HEK293 (cell line): ENCODE data around the gene TPD52L1.

ENCODE experiments used
- BCL11A ChIP-seq: fragments of 450-650 bp; formaldehyde crosslinking; IDR thresholded peaks from 2 replicates; pipeline ENCODE4 v1.5.1; 2016; ENCODE audit warnings: low read depth, missing biosample characterization, missing genetic modification characterization
- CTCF ChIP-seq: fragments of 450-650 bp; formaldehyde crosslinking; IDR thresholded peaks from 2 replicates; pipeline ENCODE4 v1.5.1; 2016; ENCODE audit warnings: missing biosample characterization, missing genetic modification characterization
- KLF10 ChIP-seq: fragments of 450-650 bp; IDR thresholded peaks from 2 replicates; pipeline ENCODE4 v1.5.1; 2018; ENCODE audit warnings: missing biosample characterization, mild to moderate bottlenecking, missing genetic modification characterization
- KLF16 ChIP-seq: fragments of 450-650 bp; formaldehyde crosslinking; IDR thresholded peaks from 2 replicates; pipeline ENCODE4 v1.5.1; 2017; ENCODE audit warnings: missing biosample characterization, missing genetic modification characterization
- MZF1 ChIP-seq: fragments of 450-650 bp; formaldehyde crosslinking; IDR thresholded peaks from 2 replicates; pipeline ENCODE4 v1.5.1; 2017; ENCODE audit warnings: missing biosample characterization, missing genetic modification characterization, borderline replicate concordance
- PRDM1 ChIP-seq: fragments of 450-650 bp; formaldehyde crosslinking; IDR thresholded peaks from 2 replicates; pipeline ENCODE4; 2016; ENCODE audit warnings: missing biosample characterization, missing genetic modification characterization
- PRDM4 ChIP-seq: fragments of 450-650 bp; formaldehyde crosslinking; IDR thresholded peaks from 2 replicates; pipeline ENCODE4 v1.5.1; 2017; ENCODE audit warnings: missing biosample characterization, missing genetic modification characterization
- SALL2 ChIP-seq: fragments of 450-650 bp; formaldehyde crosslinking; IDR thresholded peaks from 2 replicates; pipeline ENCODE4 v1.5.0; 2017; ENCODE audit warnings: missing biosample characterization, mild to moderate bottlenecking, missing genetic modification characterization, borderline replicate concordance
- YY2 ChIP-seq: fragments of 450-650 bp; formaldehyde crosslinking; IDR thresholded peaks from 2 replicates; pipeline ENCODE4 v1.5.1; 2016; ENCODE audit warnings: missing biosample characterization, missing genetic modification characterization
- ZBTB21 ChIP-seq: fragments of 450-650 bp; formaldehyde crosslinking; IDR thresholded peaks from 2 replicates; pipeline ENCODE4 v1.5.1; 2017; ENCODE audit warnings: missing biosample characterization, missing genetic modification characterization
- ZBTB49 ChIP-seq: fragments of 450-650 bp; formaldehyde crosslinking; IDR thresholded peaks from 2 replicates; pipeline ENCODE4 v1.5.1; 2016; ENCODE audit warnings: missing biosample characterization, missing genetic modification characterization, low read depth
- ZEB2 ChIP-seq: fragments of 450-650 bp; formaldehyde crosslinking; IDR thresholded peaks from 2 replicates; pipeline ENCODE4 v1.5.1; 2016; ENCODE audit warnings: missing biosample characterization, missing genetic modification characterization
- ZNF140 ChIP-seq: fragments of 450-650 bp; formaldehyde crosslinking; IDR thresholded peaks from 2 replicates; pipeline ENCODE4 v1.5.1; 2016; ENCODE audit warnings: missing biosample characterization, missing genetic modification characterization
- ZNF362 ChIP-seq: fragments of 450-650 bp; formaldehyde crosslinking; IDR thresholded peaks from 2 replicates; pipeline ENCODE4 v1.5.1; 2016; ENCODE audit warnings: missing biosample characterization, missing genetic modification characterization
- ZNF366 ChIP-seq: fragments of 450-650 bp; formaldehyde crosslinking; conservative IDR thresholded peaks from 2 replicates; pipeline ENCODE4 v1.5.1; 2016; ENCODE audit warnings: missing biosample characterization, missing genetic modification characterization
- ZNF391 ChIP-seq: fragments of 450-650 bp; formaldehyde crosslinking; IDR thresholded peaks from 2 replicates; pipeline ENCODE4 v1.5.1; 2016; ENCODE audit warnings: low read depth, missing biosample characterization, missing genetic modification characterization, borderline replicate concordance
- ZNF394 ChIP-seq: fragments of 450-650 bp; formaldehyde crosslinking; IDR thresholded peaks from 2 replicates; pipeline ENCODE4 v1.5.1; 2016; ENCODE audit warnings: missing biosample characterization, missing genetic modification characterization, mild to moderate bottlenecking, moderate library complexity, borderline replicate concordance
- ZNF48 ChIP-seq: fragments of 450-650 bp; formaldehyde crosslinking; IDR thresholded peaks from 2 replicates; pipeline ENCODE4 v1.5.1; 2016; ENCODE audit warnings: missing biosample characterization, missing genetic modification characterization
- ZNF561 ChIP-seq: fragments of 450-650 bp; IDR thresholded peaks from 2 replicates; pipeline ENCODE4 v1.5.1; 2018; ENCODE audit warnings: missing biosample characterization, missing genetic modification characterization, borderline replicate concordance
- ZNF639 ChIP-seq: fragments of 450-650 bp; formaldehyde crosslinking; IDR thresholded peaks from 2 replicates; pipeline ENCODE4 v1.5.1; 2016; ENCODE audit warnings: missing biosample characterization, missing genetic modification characterization
- ZNF658 ChIP-seq: fragments of 450-650 bp; formaldehyde crosslinking; IDR thresholded peaks from 2 replicates; pipeline ENCODE4; 2016; ENCODE audit warnings: missing biosample characterization, missing genetic modification characterization
- ZNF670 ChIP-seq: fragments of 450-650 bp; formaldehyde crosslinking; IDR thresholded peaks from 2 replicates; pipeline ENCODE4 v1.5.1; 2016; ENCODE audit warnings: missing biosample characterization, missing genetic modification characterization, low read depth
- ZNF747 ChIP-seq: fragments of 450-650 bp; formaldehyde crosslinking; IDR thresholded peaks from 2 replicates; pipeline ENCODE4 v1.5.1; 2016; ENCODE audit warnings: missing biosample characterization, missing genetic modification characterization
- ZSCAN23 ChIP-seq: fragments of 450-650 bp; formaldehyde crosslinking; IDR thresholded peaks from 2 replicates; pipeline ENCODE4 v1.5.1; 2016; ENCODE audit warnings: missing biosample characterization, missing genetic modification characterization
- ZSCAN4 ChIP-seq: fragments of 450-650 bp; formaldehyde crosslinking; IDR thresholded peaks from 2 replicates; pipeline ENCODE4 v1.5.1; 2017; ENCODE audit warnings: missing biosample characterization, missing genetic modification characterization
- ZSCAN5A ChIP-seq: fragments of 450-650 bp; formaldehyde crosslinking; IDR thresholded peaks from 2 replicates; pipeline ENCODE4 v1.5.1; 2016; ENCODE audit warnings: missing biosample characterization, missing genetic modification characterization

Gene TPD52L1

GRCh38 chr6:125301435-125302391, 148.1 kb downstream of the TPD52L1 start, which contains the start of gene HDDC2 (continued):
- TF ChIP-seq ZNF747 (tag by site-specific recombination) (no peak), ZBTB21 (tag by site-specific recombination) (peak; percentile 29; the same call in 1 of the 2 replicates), MZF1 (tag by site-specific recombination) (peak; percentile 75; the same call in 1 of the 2 replicates), KLF16 (peak; percentile 86), PRDM4 (tag by site-specific recombination) (no peak), ZNF391 (tag by site-specific recombination) (no peak; the same call in 1 of the 2 replicates), ZNF362 (no peak), PRDM1 (tag by site-specific recombination) (peak; percentile 67; the same call in 1 of the 2 replicates), ZSCAN5A (tag by site-specific recombination) (peak; percentile 33; the same call in 1 of the 2 replicates), ZNF394 (tag by site-specific recombination) (no peak; the same call in 1 of the 2 replicates), ZNF561 (peak; percentile 78; the same call in 1 of the 2 replicates), ZNF639 (tag by site-specific recombination) (peak; percentile 57; the same call in 1 of the 2 replicates), BCL11A (tag by site-specific recombination) (0 out of 2 replicates have a peak, but pooled peaks have one; percentile 41), ZNF366 (tag by site-specific recombination) (peak; percentile 96), YY2 (tag by site-specific recombination) (no peak), ZNF658 (tag by site-specific recombination) (no peak), ZNF670 (no peak), KLF10 (tag by site-specific recombination) (no peak), ZNF48 (tag by site-specific recombination) (no peak), ZSCAN23 (tag by site-specific recombination) (no peak; the same call in 1 of the 2 replicates), ZBTB49 (tag by site-specific recombination) (no peak), CTCF (tag by site-specific recombination) (no peak; the same call in 1 of the 2 replicates), ZSCAN4 (peak; percentile 95), SALL2 (tag by site-specific recombination) (no peak), ZEB2 (tag by site-specific recombination) (peak; percentile 83), ZNF140 (tag by site-specific recombination) (no peak)
